Measurements from ENCODE around the gene GOSR1. TPM values are rescaled to one million over a fixed set of nuclear protein-coding genes. Genes with fewer than 3 reads are reported as not detected.
"Not testable (repeated sequence)": the region's sequence is repeated elsewhere in the genome, so short reads cannot be mapped to it uniquely, and the experiment has no call there.

The GOSR1 gene
- total RNA-seq, 4 donors from 2014 or later: 41.6 to 58.7 (median 48.8) TPM

GRCh38 chr17:30449480-30449879 is 27.7 kb upstream of the GOSR1 start:
- TF ChIP-seq, protein P1, sequence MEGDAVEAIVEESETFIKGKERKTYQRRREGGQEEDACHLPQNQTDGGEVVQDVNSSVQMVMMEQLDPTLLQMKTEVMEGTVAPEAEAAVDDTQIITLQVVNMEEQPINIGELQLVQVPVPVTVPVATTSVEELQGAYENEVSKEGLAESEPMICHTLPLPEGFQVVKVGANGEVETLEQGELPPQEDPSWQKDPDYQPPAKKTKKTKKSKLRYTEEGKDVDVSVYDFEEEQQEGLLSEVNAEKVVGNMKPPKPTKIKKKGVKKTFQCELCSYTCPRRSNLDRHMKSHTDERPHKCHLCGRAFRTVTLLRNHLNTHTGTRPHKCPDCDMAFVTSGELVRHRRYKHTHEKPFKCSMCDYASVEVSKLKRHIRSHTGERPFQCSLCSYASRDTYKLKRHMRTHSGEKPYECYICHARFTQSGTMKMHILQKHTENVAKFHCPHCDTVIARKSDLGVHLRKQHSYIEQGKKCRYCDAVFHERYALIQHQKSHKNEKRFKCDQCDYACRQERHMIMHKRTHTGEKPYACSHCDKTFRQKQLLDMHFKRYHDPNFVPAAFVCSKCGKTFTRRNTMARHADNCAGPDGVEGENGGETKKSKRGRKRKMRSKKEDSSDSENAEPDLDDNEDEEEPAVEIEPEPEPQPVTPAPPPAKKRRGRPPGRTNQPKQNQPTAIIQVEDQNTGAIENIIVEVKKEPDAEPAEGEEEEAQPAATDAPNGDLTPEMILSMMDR (IDR thresholded peaks at IDR 0.05): no peak
- ATAC-seq (ENCODE audit: low FRiP score) (no peak), DNase-seq (ENCODE audit: low spot score) (no peak)

- peak; percentile 48 for ATAC-seq (ENCODE audit: low FRiP score)
- DNase-seq (ENCODE audit: low spot score): no peak
- TF ChIP-seq, protein P1 (IDR thresholded peaks at IDR 0.05): no peak
These were observed 26.8 kb upstream of the GOSR1 start for GRCh38 chr17:30450125-30451027.

GRCh38 chr17:30454635-30455034 is 22.6 kb upstream of the GOSR1 start:
- no peak for DNase-seq (ENCODE audit: low spot score)
- TF ChIP-seq, protein P1 (IDR thresholded peaks at IDR 0.05): no peak
- ATAC-seq (ENCODE audit: low FRiP score): no peak

DNA sequence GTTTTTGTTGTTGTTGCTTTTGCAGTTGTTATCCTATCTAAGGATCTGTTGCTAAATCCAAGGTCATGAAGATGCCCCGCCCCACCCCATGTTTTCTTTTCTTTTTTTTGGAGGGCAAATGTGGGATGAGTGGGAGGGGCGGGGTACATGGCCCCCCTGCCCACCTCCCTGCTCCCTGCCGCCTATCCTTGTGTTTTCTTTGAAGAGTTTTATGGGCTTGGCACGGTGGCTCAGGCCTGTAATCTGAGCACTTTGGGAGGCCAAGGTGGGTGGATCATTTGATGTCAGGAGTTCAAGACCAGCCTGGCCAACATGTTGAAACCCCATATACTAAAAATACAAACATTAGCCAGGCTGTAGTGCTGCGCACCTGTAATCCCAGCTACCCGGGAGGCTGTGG is 18.8 kb upstream of the GOSR1 start:
- TF ChIP-seq, protein P1 (IDR thresholded peaks at IDR 0.05): no peak
- no peak for ATAC-seq (ENCODE audit: low FRiP score)

DNA sequence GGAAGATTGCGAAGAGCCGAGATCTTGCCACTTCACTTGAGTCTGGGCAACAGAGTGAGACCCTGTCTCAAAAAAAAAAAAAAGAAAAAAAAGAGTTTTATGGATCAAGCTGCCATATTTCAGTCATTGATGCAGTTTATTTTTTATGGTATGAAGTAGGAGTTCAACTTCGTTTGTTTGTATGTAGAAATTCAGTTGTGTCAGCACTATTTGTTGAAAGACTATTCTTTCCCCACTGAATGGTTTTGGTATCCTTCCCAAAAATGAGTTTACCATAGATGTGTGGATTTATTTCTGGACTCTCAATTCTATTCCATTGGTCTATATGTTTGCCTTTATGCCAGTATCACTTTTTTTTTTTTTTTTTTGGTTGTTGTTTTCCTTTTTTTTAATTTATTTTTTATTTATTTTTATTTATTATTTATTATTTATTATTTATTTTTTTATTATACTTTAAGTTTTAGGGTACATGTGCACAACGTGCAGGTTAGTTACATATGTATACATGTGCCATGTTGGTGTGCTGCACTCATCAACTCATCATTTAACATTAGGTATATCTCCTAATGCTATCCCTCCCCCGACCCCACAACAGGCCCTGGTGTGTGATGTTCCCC is 18.3 kb upstream of the GOSR1 start:
- not testable (repeated sequence) for ATAC-seq (ENCODE audit: low FRiP score); DNase-seq (ENCODE audit: low spot score)

More for the DNA sequence above, 18.8 kb upstream of the GOSR1 start:
- DNase-seq (ENCODE audit: low spot score): no peak

DNA sequence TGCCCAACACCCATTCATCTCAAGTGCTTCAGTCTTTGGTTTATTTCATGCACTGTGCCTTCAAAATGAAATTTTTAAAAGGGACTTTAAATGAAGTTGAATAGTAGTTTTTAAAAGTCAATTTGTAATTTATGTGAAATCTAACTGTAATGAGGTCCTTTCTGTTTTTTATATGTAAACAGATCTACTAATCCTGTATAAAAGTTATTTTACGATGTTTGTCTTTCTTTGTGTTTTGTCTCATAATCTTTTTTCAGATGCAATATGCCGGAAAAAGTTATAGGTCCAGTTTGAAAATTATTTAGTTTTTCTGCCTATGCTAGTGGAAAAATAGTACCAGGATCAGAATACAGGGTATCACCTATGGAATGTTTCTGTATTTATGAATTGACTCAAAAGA is 8.7 kb upstream of the GOSR1 start:
- DNase-seq (ENCODE audit: low spot score): no peak
- TF ChIP-seq, protein P1 (IDR thresholded peaks at IDR 0.05): no peak

DNA sequence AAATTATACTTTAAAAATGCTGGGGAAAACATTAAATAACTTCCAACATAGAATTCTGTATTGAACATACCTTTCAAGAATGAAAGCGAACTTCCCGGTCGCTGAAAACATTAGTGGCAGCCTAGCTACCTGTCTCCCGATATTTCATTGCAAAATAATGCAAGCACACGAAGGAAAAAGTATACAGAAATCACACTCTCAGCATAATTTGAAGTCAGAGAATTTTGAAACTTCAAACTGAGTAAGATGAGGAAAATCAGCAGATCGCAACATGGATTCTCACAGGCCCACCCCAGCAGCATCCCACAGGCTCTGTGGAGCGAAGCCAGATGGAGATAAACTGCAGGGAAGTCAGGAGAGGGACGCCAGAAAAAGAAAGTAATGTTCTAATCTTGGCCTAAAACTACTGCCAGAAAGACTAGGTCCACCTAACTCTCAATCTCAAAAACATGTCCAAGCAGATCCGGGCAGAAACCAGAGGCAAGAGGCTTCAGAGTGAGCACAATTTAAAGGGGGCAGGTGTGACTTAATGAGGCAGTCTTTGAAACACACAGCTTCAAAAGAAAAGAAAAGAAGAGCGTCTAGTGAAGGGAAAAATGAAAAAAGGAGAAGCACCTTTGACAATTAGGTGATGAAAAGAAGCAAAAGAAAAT is 4.8 kb upstream of the GOSR1 start:
- TF ChIP-seq, protein P1 (IDR thresholded peaks at IDR 0.05): no peak
- DNase-seq (ENCODE audit: low spot score): no peak
- no peak for ATAC-seq (ENCODE audit: low FRiP score)

More for the DNA sequence above, 8.7 kb upstream of the GOSR1 start:
- no peak for ATAC-seq (ENCODE audit: low FRiP score)
